ENCODE results near the gene VPS18. TPM values are rescaled to one million over a fixed set of nuclear protein-coding genes. Genes with fewer than 3 reads are reported as not detected.

The VPS18 gene
- total RNA-seq, 4 donors from 2014 or later, result 15.0 to 24.9 (median 19.7) TPM

GRCh38 chr15:40902605-40903561 lies 8.6 kb downstream of the VPS18 start:
- peaks cover 59% of the 10 kb centered on the region for H3K36me3 ChIP-seq
- TF ChIP-seq POLR2AphosphoS5 (IDR thresholded peaks at IDR 0.05) (no peak), CTCF (IDR thresholded peaks at IDR 0.05) (no peak), POLR2A (IDR thresholded peaks at IDR 0.05) (no peak), EP300 (IDR thresholded peaks at IDR 0.05) (no peak)
- H3K27me3 ChIP-seq, result no peaks in the 10 kb centered on the region
- 81% methylated on average over 30 of the region's 33 CpGs for WGBS
- no peak overlapping the region for H3K27ac ChIP-seq
- H3K4me3 ChIP-seq, result no peak overlapping the region
- H3K9me3 ChIP-seq, result no peaks in the 10 kb centered on the region
- DNase-seq (ENCODE audit: low spot score in 2 of 2), result no peak
- peaks cover 62% of the 10 kb centered on the region for H3K4me1 ChIP-seq

- DNase-seq (ENCODE audit: low spot score in 2 of 2), result no peak
- no peak for TF ChIP-seq POLR2AphosphoS5 (IDR thresholded peaks at IDR 0.05)
- TF ChIP-seq CTCF (IDR thresholded peaks at IDR 0.05), result no peak
- TF ChIP-seq EP300 (IDR thresholded peaks at IDR 0.05), result no peak
- Histone ChIP-seq H3K27me3 (no peaks in the 10 kb centered on the region), H3K4me1 (peaks cover 62% of the 10 kb centered on the region), H3K9me3 (no peaks in the 10 kb centered on the region), H3K4me3 (no peak overlapping the region), H3K27ac (no peak overlapping the region), H3K36me3 (peaks cover 43% of the 10 kb centered on the region)
- WGBS, result 73% methylated on average over 7 of the region's 7 CpGs
These were observed 10.4 kb downstream of the VPS18 start for GRCh38 chr15:40904552-40905201.

- Histone ChIP-seq H3K4me1 (peaks cover 59% of the 10 kb centered on the region), H3K4me3 (peak overlapping the region; percentile 43), H3K36me3 (peaks cover 27% of the 10 kb centered on the region), H3K9me3 (no peaks in the 10 kb centered on the region), H3K27me3 (no peaks in the 10 kb centered on the region), H3K27ac (peak overlapping the region; percentile 78)
- TF ChIP-seq EP300 (IDR thresholded peaks at IDR 0.05), result no peak
- no peak for TF ChIP-seq POLR2A (IDR thresholded peaks at IDR 0.05)
- peak in 1 of 3 donors; percentile 10 for TF ChIP-seq POLR2AphosphoS5 (IDR thresholded peaks at IDR 0.05)
- TF ChIP-seq CTCF (IDR thresholded peaks at IDR 0.05), result peak; percentile 43 to 87
- peak; percentile 91 for DNase-seq (ENCODE audit: low spot score in 2 of 2)
- 8% methylated on average over 10 of the region's 36 CpGs for WGBS
These were observed 12.1 kb downstream of the VPS18 start for GRCh38 chr15:40906091-40906990.

- H3K27me3 ChIP-seq, result no peaks in the 10 kb centered on the region
- H3K4me1 ChIP-seq, result peaks cover 57% of the 10 kb centered on the region
- H3K4me3 ChIP-seq, result peak overlapping the region; percentile 43
These were observed 12.9 kb downstream of the VPS18 start for GRCh38 chr15:40906991-40907802.

GRCh38 chr15:40908095-40908494 lies 13.8 kb downstream of the VPS18 start:
- Histone ChIP-seq H3K4me1 (peaks cover 48% of the 10 kb centered on the region), H3K4me3 (no peak overlapping the region), H3K27ac (no peak overlapping the region), H3K36me3 (peaks cover 9% of the 10 kb centered on the region), H3K9me3 (no peaks in the 10 kb centered on the region), H3K27me3 (no peaks in the 10 kb centered on the region)
- DNase-seq (ENCODE audit: low spot score in 2 of 2), result no peak
- WGBS, result 92% methylated on average over 6 of the region's 7 CpGs
- no peak for TF ChIP-seq CTCF (IDR thresholded peaks at IDR 0.05)
- TF ChIP-seq EP300 (IDR thresholded peaks at IDR 0.05), result no peak
- TF ChIP-seq POLR2AphosphoS5 (IDR thresholded peaks at IDR 0.05), result no peak
- no peak for TF ChIP-seq POLR2A (IDR thresholded peaks at IDR 0.05)

More at GRCh38 chr15:40906991-40907802, 12.9 kb downstream of the VPS18 start:
- TF ChIP-seq EP300 (IDR thresholded peaks at IDR 0.05) (no peak), POLR2AphosphoS5 (IDR thresholded peaks at IDR 0.05) (peak in 1 of 3 donors; percentile 24)
- no peak for DNase-seq (ENCODE audit: low spot score in 2 of 2)
- no peaks in the 10 kb centered on the region for H3K9me3 ChIP-seq
- peaks cover 18% of the 10 kb centered on the region for H3K36me3 ChIP-seq
- 0% methylated on average over 2 of the region's 22 CpGs for WGBS
- peak overlapping the region; percentile 78 for H3K27ac ChIP-seq
